Small intestine (tissue), 7 donors: ENCODE measurements around the gene JARID2. TPM values are rescaled to one million over a fixed set of nuclear protein-coding genes. Genes with fewer than 3 reads are reported as not detected.

Experiments used
- DNase-seq, 2 donors: peaks; one replicate each; pipeline versions ENCODE4 v3.0.0 to v3.0.0-alpha.2; 2013
- FAIRE-seq: peaks from 2 replicates; lab custom pipeline; 2012; peaks lifted over from hg19 to GRCh38; lab: Jason Lieb, UNC
- H3K27ac ChIP-seq, 3 donors: one replicate each; pipeline ENCODE4 v1.5.1; 2013; ENCODE audit warnings: low read length in 2 of 3, mild to moderate bottlenecking in 2 of 3, control low read depth in 1 of 3, inconsistent platforms in 1 of 3, low read depth in 1 of 3, moderate library complexity in 1 of 3
- H3K27me3 ChIP-seq, 3 donors: one replicate each; pipeline ENCODE4 v1.6.1; 2013; ENCODE audit warnings: low read length in 3 of 3, inconsistent platforms in 1 of 3; ENCODE audit not compliant: control insufficient read depth in 3 of 3, insufficient read depth in 3 of 3
- H3K36me3 ChIP-seq, 3 donors: one replicate each; pipeline ENCODE4 v1.6.1; 2013; ENCODE audit warnings: low read length in 3 of 3, inconsistent platforms in 1 of 3, low read depth in 1 of 3, mild to moderate bottlenecking in 1 of 3, moderate library complexity in 1 of 3; ENCODE audit not compliant: control insufficient read depth in 3 of 3, insufficient read depth in 2 of 3
- H3K4me1 ChIP-seq, 3 donors: one replicate each; pipeline ENCODE4 v1.6.1; 2013; ENCODE audit warnings: low read length in 2 of 3, inconsistent platforms in 1 of 3, low read depth in 1 of 3, mild to moderate bottlenecking in 1 of 3, moderate library complexity in 1 of 3; ENCODE audit not compliant: control insufficient read depth in 3 of 3, insufficient read depth in 2 of 3
- H3K4me3 ChIP-seq, 3 donors: one replicate each; pipeline ENCODE4 v1.5.1; 2013; ENCODE audit warnings: low read length in 3 of 3, control low read depth in 1 of 3, inconsistent platforms in 1 of 3, low read depth in 1 of 3, mild to moderate bottlenecking in 1 of 3, moderate library complexity in 1 of 3
- H3K9me3 ChIP-seq, 2 donors: one replicate each; pipeline ENCODE4 v1.6.1; 2013; ENCODE audit warnings: low read depth in 1 of 2, low read length in 1 of 2; ENCODE audit not compliant: control insufficient read depth in 2 of 2, insufficient read depth in 1 of 2
- WGBS, 3 donors: extraction: QIAGEN DNeasy Blood & Tissue Kit; methylation state at CpG; one replicate each; pipeline ENCODE4 v1.1.7; 2013; 5-methylcytosine and 5-hydroxymethylcytosine counted together
- polyA plus RNA-seq, 4 donors: library from polyadenylated mRNA; stranded (reverse) in 3 of 4; unstranded in 1 of 4; fragments of 200-250 nt in 3 of 4; fragments of 120-200 nt in 1 of 4; gene quantifications; one replicate each; pipeline versions ENCODE4 v1.2.1 to v1.2.3, GENCODE V29; 2013
- donor health status: healthy with polysubstance abuse.
- donor health status: control.
- donor health status: control.
- donor health status: Bipolar disorder and iron deficiency.
- donor health status: healthy.

Gene JARID2
- polyA plus RNA-seq, 4 donors = 4.9 to 10.5 (median 6.7) TPM

GRCh38 chr6:15523679-15524630 is 278.1 kb downstream of the JARID2 start:
- FAIRE-seq = no peak
- no peak overlapping the region for H3K4me3 ChIP-seq
- WGBS, 3 donors = 96 to 97% (median 97%) methylated on average over 23 of the region's 23 CpGs
- peaks cover 0 to 10% of the 10 kb centered on the region in 2 donors for H3K9me3 ChIP-seq
- DNase-seq = no peak
- no peaks in the 10 kb centered on the region for H3K4me1 ChIP-seq
- H3K27me3 ChIP-seq = no peaks in the 10 kb centered on the region
- no peak overlapping the region for H3K27ac ChIP-seq
- H3K36me3 ChIP-seq = peaks cover 10 to 61% (median 14%) of the 10 kb centered on the region in 3 donors

GRCh38 chr6:15524861-15525401 is 279.1 kb downstream of the JARID2 start:
- FAIRE-seq = no peak

GRCh38 chr6:15526212-15526701 is 280.4 kb downstream of the JARID2 start:
- Histone ChIP-seq H3K4me1 (peaks cover 0 to 6% (median 0%) of the 10 kb centered on the region in 3 donors), H3K27ac (no peak overlapping the region), H3K9me3 (peaks cover 0 to 10% of the 10 kb centered on the region in 2 donors), H3K4me3 (no peak overlapping the region), H3K27me3 (no peaks in the 10 kb centered on the region), H3K36me3 (peaks cover 7 to 57% (median 15%) of the 10 kb centered on the region in 3 donors)
- WGBS, 3 donors = 87 to 93% (median 90%) methylated on average over 13 of the region's 13 CpGs
- FAIRE-seq (no peak), DNase-seq (no peak)

More at GRCh38 chr6:15524861-15525401, 279.1 kb downstream of the JARID2 start:
- Histone ChIP-seq H3K4me3 (no peak overlapping the region), H3K4me1 (peaks cover 0 to 6% (median 0%) of the 10 kb centered on the region in 3 donors), H3K27me3 (no peaks in the 10 kb centered on the region), H3K36me3 (peaks cover 9 to 55% (median 14%) of the 10 kb centered on the region in 3 donors), H3K9me3 (peaks cover 0 to 10% of the 10 kb centered on the region in 2 donors), H3K27ac (no peak overlapping the region)
- DNase-seq = no peak
- WGBS, 3 donors = 95 to 96% (median 95%) methylated on average over 14 of the region's 14 CpGs

GRCh38 chr6:15527838-15528617 is 282.2 kb downstream of the JARID2 start:
- Histone ChIP-seq H3K4me1 (peaks cover 0 to 6% (median 0%) of the 10 kb centered on the region in 3 donors), H3K27ac (no peak overlapping the region), H3K9me3 (peaks cover 0 to 10% of the 10 kb centered on the region in 2 donors), H3K4me3 (no peak overlapping the region), H3K27me3 (no peaks in the 10 kb centered on the region), H3K36me3 (peaks cover 4 to 56% (median 9%) of the 10 kb centered on the region in 3 donors)
- DNase-seq (no peak), FAIRE-seq (no peak)
- WGBS, 3 donors = 94 to 97% (median 97%) methylated on average over 12 of the region's 12 CpGs

GRCh38 chr6:15528870-15529269 is 283.0 kb downstream of the JARID2 start:
- Histone ChIP-seq H3K4me3 (no peak overlapping the region), H3K4me1 (peaks cover 0 to 6% (median 0%) of the 10 kb centered on the region in 3 donors), H3K27me3 (no peaks in the 10 kb centered on the region), H3K27ac (no peak overlapping the region), H3K36me3 (peaks cover 4 to 53% (median 5%) of the 10 kb centered on the region in 3 donors), H3K9me3 (peaks cover 0 to 10% of the 10 kb centered on the region in 2 donors)
- no peak for FAIRE-seq
- DNase-seq = no peak
- WGBS, 3 donors = 96 to 98% (median 98%) methylated on average over 9 of the region's 9 CpGs

GRCh38 chr6:15530411-15530810 is 284.5 kb downstream of the JARID2 start:
- 88 to 97% (median 94%) methylated on average over 10 of the region's 10 CpGs for WGBS, 3 donors
- H3K27ac ChIP-seq = no peak overlapping the region
- FAIRE-seq (no peak), DNase-seq (no peak)
- peaks cover 0 to 6% (median 0%) of the 10 kb centered on the region in 3 donors for H3K4me1 ChIP-seq
- peaks cover 0 to 10% of the 10 kb centered on the region in 2 donors for H3K9me3 ChIP-seq
- H3K27me3 ChIP-seq = no peaks in the 10 kb centered on the region
- H3K4me3 ChIP-seq = no peak overlapping the region
- H3K36me3 ChIP-seq = peaks cover 4 to 42% (median 4%) of the 10 kb centered on the region in 3 donors

GRCh38 chr6:15531973-15532372 is 286.1 kb downstream of the JARID2 start:
- H3K4me3 ChIP-seq = no peak overlapping the region
- no peak for FAIRE-seq
- peaks cover 0 to 9% (median 2%) of the 10 kb centered on the region in 3 donors for H3K4me1 ChIP-seq
- peaks cover 0 to 15% of the 10 kb centered on the region in 2 donors for H3K9me3 ChIP-seq
- no peak for DNase-seq
- H3K27me3 ChIP-seq = no peaks in the 10 kb centered on the region
- no peak overlapping the region for H3K27ac ChIP-seq
- H3K36me3 ChIP-seq = peaks cover 4 to 42% (median 4%) of the 10 kb centered on the region in 3 donors
- WGBS, 3 donors = 95 to 98% (median 96%) methylated on average over 7 of the region's 7 CpGs
